Transverse colon (tissue), 4 donors: ENCODE results near the gene APOBEC2.

ENCODE experiments used
- EP300 ChIP-seq: sonication (generic); formaldehyde crosslinking; IDR thresholded peaks from one replicate; pipeline ENCODE4 v1.6.1; 2017; ENCODE audit warnings: antibody characterized with exemption, low read depth
- POLR2A ChIP-seq: fragments of 450-650 bp; IDR thresholded peaks from one replicate; pipeline ENCODE4 v1.6.1; 2016; ENCODE audit warnings: antibody characterized with exemption, mild to moderate bottlenecking, moderate library complexity
- POLR2AphosphoS5 ChIP-seq, 3 donors: sonication (generic); formaldehyde crosslinking; IDR thresholded peaks; one replicate each; pipeline ENCODE4 v1.6.1; 2016; ENCODE audit warnings: antibody characterized with exemption in 3 of 3
- TF ChIP-seq, protein P1 (sequence below), 5 experiments: fragments of 200-600 bp in 3 of 5; fragments of 450-650 bp in 2 of 5; sonication (generic) in 3 of 5; IDR thresholded peaks; 1 replicate in 2 of 5; 2 replicates in 3 of 5; pipeline ENCODE4 v1.5.1; 2016 to 2017; ENCODE audit warnings: antibody characterized with exemption in 5 of 5, inconsistent platforms in 3 of 5, mild to moderate bottlenecking in 2 of 5, moderate library complexity in 1 of 5

DNA sequence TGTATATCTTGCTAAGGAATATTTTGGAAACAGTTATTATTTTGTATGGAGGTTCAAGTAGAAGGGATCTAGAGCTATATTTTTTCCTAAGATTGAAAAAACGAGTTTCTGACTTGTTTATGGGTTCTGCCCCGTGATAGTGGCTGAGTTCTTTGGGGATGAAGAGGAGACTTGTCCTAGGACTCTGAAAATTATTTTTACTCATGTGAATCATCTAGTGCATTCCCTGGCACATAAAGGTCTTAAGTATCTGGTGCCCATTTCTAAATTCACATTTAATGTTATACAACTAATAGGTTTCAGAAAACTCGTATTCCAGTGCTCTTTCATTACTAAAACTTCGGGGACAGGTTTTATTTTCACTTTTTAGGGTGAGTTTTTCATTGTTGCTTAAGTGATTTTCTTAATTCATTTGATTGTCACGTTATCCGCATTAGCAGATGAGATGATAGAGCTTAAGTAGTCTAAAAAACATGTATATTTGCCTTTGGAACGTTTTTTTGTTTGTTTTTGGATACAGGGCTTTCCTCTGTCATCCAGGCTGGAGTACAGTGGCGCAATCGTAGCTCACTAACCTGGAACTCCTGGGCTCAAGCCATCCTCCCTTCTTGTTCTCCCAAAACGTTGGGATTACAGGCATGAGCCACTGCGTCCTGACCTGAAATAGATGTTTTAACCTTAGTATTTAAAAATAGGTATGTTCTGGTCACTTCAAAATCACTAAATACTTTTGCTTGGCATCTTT, 21.9 kb downstream of the APOBEC2 start:
- TF ChIP-seq, protein P1, sequence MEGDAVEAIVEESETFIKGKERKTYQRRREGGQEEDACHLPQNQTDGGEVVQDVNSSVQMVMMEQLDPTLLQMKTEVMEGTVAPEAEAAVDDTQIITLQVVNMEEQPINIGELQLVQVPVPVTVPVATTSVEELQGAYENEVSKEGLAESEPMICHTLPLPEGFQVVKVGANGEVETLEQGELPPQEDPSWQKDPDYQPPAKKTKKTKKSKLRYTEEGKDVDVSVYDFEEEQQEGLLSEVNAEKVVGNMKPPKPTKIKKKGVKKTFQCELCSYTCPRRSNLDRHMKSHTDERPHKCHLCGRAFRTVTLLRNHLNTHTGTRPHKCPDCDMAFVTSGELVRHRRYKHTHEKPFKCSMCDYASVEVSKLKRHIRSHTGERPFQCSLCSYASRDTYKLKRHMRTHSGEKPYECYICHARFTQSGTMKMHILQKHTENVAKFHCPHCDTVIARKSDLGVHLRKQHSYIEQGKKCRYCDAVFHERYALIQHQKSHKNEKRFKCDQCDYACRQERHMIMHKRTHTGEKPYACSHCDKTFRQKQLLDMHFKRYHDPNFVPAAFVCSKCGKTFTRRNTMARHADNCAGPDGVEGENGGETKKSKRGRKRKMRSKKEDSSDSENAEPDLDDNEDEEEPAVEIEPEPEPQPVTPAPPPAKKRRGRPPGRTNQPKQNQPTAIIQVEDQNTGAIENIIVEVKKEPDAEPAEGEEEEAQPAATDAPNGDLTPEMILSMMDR (IDR thresholded peaks at IDR 0.05): no peak
- TF ChIP-seq POLR2AphosphoS5 (IDR thresholded peaks at IDR 0.05) (no peak), POLR2A (no peak), EP300 (no peak)
